ENCODE measurements around the gene NCK1.

DNA sequence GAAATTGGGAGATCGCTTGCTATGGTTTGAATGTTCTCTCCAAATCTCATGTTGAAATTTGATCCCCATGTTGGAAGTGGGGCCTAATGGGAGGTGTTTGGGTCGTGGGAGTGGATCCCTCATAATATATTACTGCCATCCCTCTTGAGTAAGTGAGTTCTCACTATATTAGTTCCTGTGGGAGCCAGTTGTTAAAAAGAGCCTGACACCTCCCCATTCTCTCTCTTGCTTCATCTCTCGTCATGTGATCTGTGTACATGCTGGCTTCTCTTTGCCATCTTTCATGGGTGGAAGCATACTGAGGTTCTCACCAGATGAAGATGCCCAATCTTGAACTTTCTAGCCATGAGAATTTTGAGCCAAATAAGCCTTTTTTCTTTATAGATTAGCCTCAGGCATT is 52.7 kb downstream of the NCK1 start:
- TF ChIP-seq, protein P1, sequence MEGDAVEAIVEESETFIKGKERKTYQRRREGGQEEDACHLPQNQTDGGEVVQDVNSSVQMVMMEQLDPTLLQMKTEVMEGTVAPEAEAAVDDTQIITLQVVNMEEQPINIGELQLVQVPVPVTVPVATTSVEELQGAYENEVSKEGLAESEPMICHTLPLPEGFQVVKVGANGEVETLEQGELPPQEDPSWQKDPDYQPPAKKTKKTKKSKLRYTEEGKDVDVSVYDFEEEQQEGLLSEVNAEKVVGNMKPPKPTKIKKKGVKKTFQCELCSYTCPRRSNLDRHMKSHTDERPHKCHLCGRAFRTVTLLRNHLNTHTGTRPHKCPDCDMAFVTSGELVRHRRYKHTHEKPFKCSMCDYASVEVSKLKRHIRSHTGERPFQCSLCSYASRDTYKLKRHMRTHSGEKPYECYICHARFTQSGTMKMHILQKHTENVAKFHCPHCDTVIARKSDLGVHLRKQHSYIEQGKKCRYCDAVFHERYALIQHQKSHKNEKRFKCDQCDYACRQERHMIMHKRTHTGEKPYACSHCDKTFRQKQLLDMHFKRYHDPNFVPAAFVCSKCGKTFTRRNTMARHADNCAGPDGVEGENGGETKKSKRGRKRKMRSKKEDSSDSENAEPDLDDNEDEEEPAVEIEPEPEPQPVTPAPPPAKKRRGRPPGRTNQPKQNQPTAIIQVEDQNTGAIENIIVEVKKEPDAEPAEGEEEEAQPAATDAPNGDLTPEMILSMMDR (IDR thresholded peaks at IDR 0.05; ENCODE audit: insufficient read depth, low read depth, low read length) = no peak
- TF ChIP-seq EZH2 (IDR thresholded peaks at IDR 0.05; ENCODE audit: insufficient read depth, low read length) = no peak
